Dendritic cell treated with granulocyte-macrophage colony-stimulating factor and Interleukin-4, amounts not matched to agents 40 ng/mL and 50 ng/mL, for 4 days (primary cell): ENCODE measurements around the gene ZNF735.
"Not testable (repeated sequence)": the region's sequence is repeated elsewhere in the genome, so short reads cannot be mapped to it uniquely, and the experiment has no call there.

Source experiments
- H3K27ac Mint-ChIP-seq: one replicate; pipeline ENCODE4 v1.8.0; 2022; ENCODE audit warnings: mild to moderate bottlenecking, mixed read lengths
- H3K27me3 Mint-ChIP-seq: one replicate; pipeline ENCODE4 v1.8.0; 2022; ENCODE audit warnings: mild to moderate bottlenecking, mixed read lengths
- H3K36me3 Mint-ChIP-seq: one replicate; pipeline ENCODE4 v1.8.0; 2022; ENCODE audit warnings: low read depth, mixed read lengths
- H3K4me1 Mint-ChIP-seq: one replicate; pipeline ENCODE4 v1.8.0; 2022; ENCODE audit warnings: low read depth, mixed read lengths
- H3K4me3 Mint-ChIP-seq: one replicate; pipeline ENCODE4 v1.8.0; 2022; ENCODE audit warnings: mild to moderate bottlenecking, moderate library complexity, mixed read lengths
- H3K9me3 Mint-ChIP-seq: one replicate; pipeline ENCODE4 v1.8.0; 2022; ENCODE audit warnings: mixed read lengths
- intact Hi-C: fragments of 100-400 bp; cut with micrococcal nuclease; formaldehyde crosslinking; loops from one replicate; pipeline ENCODE4 v1.15.0; 2022

ZNF735 gene

GRCh38 chr7:64223366-64223765 is 16.4 kb downstream of the ZNF735 start:
- intact Hi-C loops, result no loop called here
- H3K36me3 Mint-ChIP-seq, result no peaks in the 10 kb centered on the region
- H3K9me3 Mint-ChIP-seq, result peaks cover 85% of the 10 kb centered on the region
- no peaks in the 10 kb centered on the region for H3K4me1 Mint-ChIP-seq
- H3K27me3 Mint-ChIP-seq, result no peaks in the 10 kb centered on the region
- no peak overlapping the region for H3K4me3 Mint-ChIP-seq
- no peak overlapping the region for H3K27ac Mint-ChIP-seq

DNA sequence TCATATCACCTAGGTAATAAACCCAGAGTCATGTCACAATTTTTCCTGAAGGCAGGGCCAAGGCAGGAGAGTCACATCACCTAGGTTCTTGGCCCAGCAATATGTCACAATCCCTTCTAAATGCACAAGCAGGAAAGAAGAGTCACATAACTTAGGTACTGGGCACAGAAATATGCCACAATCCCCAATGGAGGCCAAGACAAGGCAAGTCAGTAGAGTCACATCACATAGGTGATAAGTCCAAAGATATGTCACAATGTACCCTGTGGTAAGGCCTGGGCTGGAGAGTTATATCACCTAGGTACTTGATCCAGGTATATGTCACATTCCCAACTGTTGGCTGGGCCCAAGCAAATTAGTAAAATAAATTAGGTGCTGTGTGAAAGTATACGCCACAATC is 21.2 kb downstream of the ZNF735 start, which contains the start of gene ZNF679:
TSS of gene ZNF679 (plus strand) at position 301 of the 400 bp plus-strand sequence. CDS start 20,644 bp downstream, outside the sequence.
- H3K36me3 Mint-ChIP-seq, H3K27ac Mint-ChIP-seq, H3K4me3 Mint-ChIP-seq, H3K27me3 Mint-ChIP-seq, H3K4me1 Mint-ChIP-seq, intact Hi-C loops: not testable (repeated sequence)
- H3K9me3 Mint-ChIP-seq, result peaks cover 82% of the 10 kb centered on the region

DNA sequence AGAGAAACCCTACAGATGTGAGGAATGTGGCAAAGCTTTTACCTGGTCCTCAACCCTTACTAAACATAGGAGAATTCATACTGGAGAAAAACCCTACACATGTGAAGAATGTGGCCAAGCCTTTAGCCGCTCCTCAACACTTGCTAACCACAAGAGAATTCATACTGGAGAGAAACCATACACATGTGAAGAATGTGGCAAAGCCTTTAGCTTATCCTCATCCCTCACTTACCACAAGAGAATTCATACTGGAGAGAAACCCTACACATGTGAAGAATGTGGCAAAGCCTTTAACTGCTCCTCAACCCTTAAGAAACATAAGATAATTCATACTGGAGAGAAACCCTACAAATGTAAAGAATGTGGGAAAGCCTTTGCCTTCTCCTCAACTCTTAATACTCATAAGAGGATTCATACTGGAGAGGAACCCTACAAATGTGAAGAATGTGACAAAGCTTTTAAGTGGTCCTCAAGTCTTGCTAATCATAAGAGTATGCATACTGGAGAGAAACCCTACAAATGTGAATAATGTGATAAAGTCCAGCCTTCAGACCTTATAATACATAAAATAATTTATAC is 59.4 kb downstream of the ZNF735 start:
- H3K36me3 Mint-ChIP-seq, result no peaks in the 10 kb centered on the region
- H3K4me1 Mint-ChIP-seq, result no peaks in the 10 kb centered on the region
- H3K4me3 Mint-ChIP-seq, result no peak overlapping the region
- peaks cover 43% of the 10 kb centered on the region for H3K9me3 Mint-ChIP-seq
- no peak overlapping the region for H3K27ac Mint-ChIP-seq
- no peaks in the 10 kb centered on the region for H3K27me3 Mint-ChIP-seq
- intact Hi-C loops, result no loop called here
